NCI-H524 treated with DMSO at 0.1 percent for 48 hours (cell line): ENCODE data around the gene ZNF19.
"Not testable (repeated sequence)": the region's sequence is repeated elsewhere in the genome, so short reads cannot be mapped to it uniquely, and the experiment has no call there.

ENCODE experiments used
- DNase-seq: peaks from one replicate; lab custom pipeline; 2025; lab: John Stamatoyannopoulos, UW

Gene ZNF19

GRCh38 chr16:71489122-71489521 is at the start of gene ZNF19:
Gene ZNF19 (minus strand): TSS chr16:71489324. CDS start chr16:71482114, 7,210 bp downstream.
- DNase-seq, result no peak

- DNase-seq, result no peak
Measured at GRCh38 chr16:71537643-71538042, 48.5 kb upstream of the ZNF19 start.

GRCh38 chr16:71536752-71537499 is 47.8 kb upstream of the ZNF19 start:
- DNase-seq, result no peak

DNA sequence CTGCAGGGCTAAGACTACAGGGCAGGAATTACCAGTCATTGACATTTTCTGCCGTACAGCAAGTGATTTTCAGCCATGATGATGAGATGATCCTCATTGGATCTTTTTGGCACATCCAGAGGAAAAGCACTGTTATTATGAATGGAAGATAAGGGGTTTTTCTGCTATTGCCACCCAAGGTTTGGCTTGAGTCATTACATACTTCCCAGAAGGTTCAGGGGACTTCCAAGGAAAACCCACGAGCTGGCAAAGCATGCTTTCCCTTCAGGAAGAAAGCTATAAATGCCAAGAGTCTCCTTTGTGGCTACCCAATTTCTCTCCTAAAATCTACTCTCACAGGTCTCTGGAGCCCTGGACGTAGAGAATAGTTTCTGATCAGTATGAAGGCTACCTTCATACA is 43.2 kb upstream of the ZNF19 start:
- no peak for DNase-seq

GRCh38 chr16:71528863-71529262 is 39.7 kb upstream of the ZNF19 start:
- no peak for DNase-seq

- DNase-seq, result no peak
Measured at GRCh38 chr16:71528257-71528656, 39.1 kb upstream of the ZNF19 start.

GRCh38 chr16:71526111-71526631 is 37.0 kb upstream of the ZNF19 start, which contains the start of gene CHST4:
Gene CHST4 (plus strand): TSS chr16:71526426. CDS start chr16:71536678, 10,252 bp downstream.
- DNase-seq, result peak; percentile 22

DNA sequence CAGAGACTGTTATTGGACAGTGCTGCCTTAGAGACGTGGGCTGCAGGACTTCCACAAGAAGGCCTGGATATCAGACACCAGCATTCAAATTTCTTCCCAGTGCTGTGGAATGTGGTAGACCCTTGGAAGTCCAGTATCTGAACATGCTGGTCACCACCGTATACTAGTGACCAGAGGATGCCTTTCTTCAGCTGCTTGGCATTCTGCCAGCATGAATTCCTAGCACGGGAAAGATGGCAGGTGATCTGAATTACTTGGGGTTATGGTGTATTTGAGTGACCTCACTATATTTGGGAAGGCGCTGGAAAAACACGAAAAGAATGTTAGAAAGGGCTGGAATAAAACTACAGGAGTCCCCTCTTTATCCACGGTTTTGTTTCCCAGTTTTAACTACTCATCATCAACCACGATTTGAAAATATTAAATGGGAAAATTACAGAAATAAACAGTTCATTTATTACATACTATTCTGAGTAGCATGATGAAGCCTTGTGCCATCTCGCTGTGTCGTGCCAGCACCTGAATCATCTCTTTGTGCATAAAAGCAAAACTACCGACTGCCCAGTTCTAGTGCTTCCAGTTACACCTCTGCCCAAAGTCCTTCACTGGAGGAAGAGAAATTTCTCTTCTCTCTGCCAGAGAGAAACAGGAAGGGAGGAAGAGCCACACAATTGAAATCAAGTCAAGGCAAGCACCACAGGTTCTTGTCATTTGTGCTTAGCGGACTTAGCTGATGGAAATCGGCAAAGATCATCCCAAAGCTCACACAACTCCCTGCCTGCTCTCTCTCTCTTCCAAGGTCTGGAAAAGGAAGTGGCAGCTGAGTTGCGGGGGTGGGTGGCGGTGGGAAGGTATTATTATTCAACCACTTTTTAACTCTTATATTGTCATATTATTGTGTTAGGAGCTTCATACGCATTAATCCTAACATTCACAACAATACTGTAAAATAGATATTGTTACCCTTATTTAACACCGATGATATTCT is 35.7 kb upstream of the ZNF19 start:
- DNase-seq, result no peak

- no peak for DNase-seq
Measured at GRCh38 chr16:71520550-71520949, 31.4 kb upstream of the ZNF19 start.

DNA sequence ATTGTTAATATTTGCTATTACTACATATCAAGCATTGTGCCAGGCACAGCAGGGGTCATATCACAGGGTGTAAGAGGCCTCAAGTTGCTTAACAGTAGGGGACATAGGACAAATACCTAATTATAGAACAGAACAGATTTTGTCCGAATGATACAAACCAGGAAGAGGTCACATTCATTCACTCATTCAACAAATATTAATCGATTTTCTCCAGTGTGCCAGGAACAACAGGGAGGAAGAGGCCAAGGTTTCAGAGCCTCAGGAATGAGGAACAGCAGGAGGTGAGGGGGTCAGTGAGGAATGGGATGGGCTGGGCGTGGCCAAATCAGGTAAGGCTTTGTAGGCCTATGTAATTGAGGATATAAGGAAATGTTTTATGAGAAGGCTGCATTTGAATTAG is 25.9 kb upstream of the ZNF19 start:
- DNase-seq, result no peak

- DNase-seq, result no peak
Measured at GRCh38 chr16:71514476-71514875, 25.4 kb upstream of the ZNF19 start.

GRCh38 chr16:71513302-71513701 is 24.2 kb upstream of the ZNF19 start:
- no peak for DNase-seq

DNA sequence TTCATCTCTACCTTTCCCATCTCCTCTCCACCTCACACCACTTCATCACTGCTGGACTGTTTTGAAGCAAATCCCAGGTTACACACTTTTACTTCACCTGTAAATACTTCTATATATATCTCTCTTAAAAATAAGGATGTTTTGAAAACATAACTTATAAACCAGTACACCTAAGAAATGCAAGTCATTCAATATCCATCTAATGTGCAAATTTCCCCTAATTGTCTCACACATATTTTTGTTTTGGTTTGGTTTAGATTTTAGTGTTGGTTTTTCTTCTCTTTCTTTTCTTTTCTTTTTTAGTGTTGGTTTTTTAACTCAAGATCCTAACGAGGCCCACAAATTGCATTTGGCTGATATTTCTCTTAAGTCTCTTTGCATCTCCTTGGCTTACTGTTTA is 17.9 kb upstream of the ZNF19 start:
- DNase-seq, result no peak

DNA sequence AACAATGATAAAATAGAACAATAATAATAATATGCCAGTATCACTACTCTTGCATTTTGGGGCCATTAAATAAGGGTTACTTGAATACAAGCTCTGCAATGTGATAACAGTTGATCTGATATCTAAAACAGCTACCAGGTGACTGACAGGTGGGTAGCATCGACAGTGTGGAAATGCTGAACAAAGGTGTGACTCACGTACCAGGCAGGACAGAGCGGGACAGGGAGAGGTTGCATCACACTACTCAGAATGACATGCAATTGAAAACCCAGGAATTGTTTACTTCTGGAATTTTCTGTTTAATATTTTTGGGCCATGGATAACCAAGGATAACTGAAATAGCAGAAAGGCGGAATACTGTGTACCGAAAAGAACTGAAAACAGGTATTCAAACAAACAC is 15.8 kb upstream of the ZNF19 start:
- DNase-seq, result no peak

- DNase-seq, result not testable (repeated sequence)
Measured at GRCh38 chr16:71504051-71504450, 14.9 kb upstream of the ZNF19 start.

DNA sequence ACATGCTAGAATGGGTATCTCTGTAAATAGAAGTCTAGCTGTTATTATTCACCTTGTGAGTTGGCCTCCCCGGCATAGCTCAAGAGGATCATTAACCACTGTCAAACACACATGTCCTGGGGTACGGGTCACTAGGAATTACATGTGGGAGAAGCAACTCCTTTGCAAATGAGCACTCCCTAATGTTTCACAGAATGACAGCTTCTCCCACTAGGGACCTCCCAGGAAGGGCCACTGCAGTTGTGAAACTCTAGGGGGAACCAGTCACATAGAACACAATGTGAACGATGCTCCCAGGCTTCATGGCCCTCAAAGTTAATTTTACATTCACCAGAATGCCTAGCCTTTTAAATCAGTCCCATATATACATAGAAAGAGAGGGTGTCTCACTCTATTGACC is 12.4 kb upstream of the ZNF19 start:
- DNase-seq, result no peak

DNA sequence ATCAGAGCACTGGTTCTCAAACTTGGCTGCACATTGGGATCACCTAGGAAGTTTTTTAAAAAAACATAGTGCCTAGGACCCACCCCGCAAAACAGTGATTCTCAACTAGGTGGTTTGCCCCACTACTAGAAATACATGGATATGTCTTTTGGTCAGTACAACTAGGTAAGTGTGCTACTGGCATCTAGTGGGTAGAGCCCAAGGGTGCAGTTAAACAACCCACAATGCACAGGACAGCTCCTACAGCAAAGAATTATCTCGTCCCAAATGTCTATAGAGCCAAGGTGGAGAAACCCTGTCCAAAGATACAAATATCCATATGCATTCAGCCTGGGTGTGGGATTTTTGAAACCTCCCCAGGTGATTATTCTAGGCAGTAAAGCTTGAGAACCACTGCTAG is 11.8 kb upstream of the ZNF19 start:
- no peak for DNase-seq

- DNase-seq, result peak; percentile 84
Measured at GRCh38 chr16:71499775-71500364, 10.7 kb upstream of the ZNF19 start.

DNA sequence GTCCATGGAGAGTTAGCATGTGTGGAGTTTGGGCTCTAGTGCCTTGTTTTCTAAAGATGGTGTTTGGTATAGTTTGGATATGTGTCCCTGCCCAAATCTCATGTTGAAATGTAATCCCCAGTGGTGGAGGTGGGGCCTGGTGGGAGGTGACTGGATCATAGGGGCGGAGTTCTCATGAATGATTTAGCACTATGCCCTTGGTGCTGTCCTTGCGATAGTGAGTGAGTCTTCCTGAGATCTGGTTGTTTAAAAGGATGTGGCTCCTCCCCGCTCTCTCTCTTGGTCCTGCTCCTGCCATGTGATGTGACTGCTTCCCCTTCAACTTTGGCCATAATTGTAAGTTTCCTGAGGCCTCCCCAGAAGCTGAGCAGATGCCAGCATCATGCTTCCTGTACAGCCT is 8.9 kb upstream of the ZNF19 start:
- no peak for DNase-seq

DNA sequence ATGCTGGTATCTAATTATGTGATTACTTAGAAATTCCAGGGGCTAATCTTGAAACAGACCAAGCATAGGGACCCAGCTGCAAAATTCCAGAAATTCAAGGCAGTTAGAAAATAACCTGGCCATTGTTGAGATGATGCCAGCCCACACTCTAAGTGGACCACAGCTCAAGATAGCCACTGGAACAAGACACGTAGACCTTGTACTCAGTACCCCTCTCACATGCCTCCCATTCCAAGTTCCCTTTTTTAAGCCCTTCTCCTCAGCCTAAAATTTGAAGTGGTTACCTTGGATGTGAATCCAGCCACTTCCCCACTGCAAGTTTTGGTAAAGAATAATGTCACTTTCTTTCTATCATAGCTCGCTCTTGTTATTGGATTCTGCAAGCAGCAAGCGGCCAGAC is 4.1 kb upstream of the ZNF19 start:
- DNase-seq, result no peak

- DNase-seq, result no peak
Measured at GRCh38 chr16:71492786-71493185, 3.7 kb upstream of the ZNF19 start.

DNA sequence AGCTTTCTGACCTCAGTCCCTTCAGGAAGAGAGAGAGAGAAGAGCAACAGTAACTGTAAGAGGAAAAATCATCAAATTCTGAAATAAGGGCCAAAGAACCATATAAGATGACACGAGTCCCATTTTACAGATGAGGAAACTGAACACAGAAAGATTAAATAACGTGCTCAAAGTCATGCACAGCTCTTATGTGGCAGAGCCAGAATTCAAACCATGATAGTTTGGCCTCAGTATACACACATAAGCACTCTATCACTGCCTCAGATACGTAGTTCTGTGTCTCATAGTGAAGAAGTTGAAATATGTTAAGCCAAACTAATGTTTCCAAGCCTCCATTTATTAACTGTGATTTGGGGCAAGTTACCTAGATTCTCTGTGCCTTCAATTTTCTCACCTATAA is 1.9 kb upstream of the ZNF19 start:
- DNase-seq, result no peak
